Lung (tissue), 12 donors: ENCODE results near the gene SEM1. TPM values are rescaled to one million over a fixed set of nuclear protein-coding genes. Genes with fewer than 3 reads are reported as not detected.

Source experiments
- ATAC-seq: fragments of 200-7000 bp; cut with Tn5 transposase; one replicate; pipeline ENCODE4 v1.9.1; 2020; ENCODE audit warnings: moderate number of reproducible peaks; ENCODE audit not compliant: insufficient read depth, low FRiP score
- DNase-seq, 3 donors: peaks; one replicate each; pipeline ENCODE4 v3.0.0-alpha.2; 2013 to 2017
- H3K27ac ChIP-seq, 2 donors: one replicate each; pipeline ENCODE4 v1.5.1; 2013; ENCODE audit warnings: mild to moderate bottlenecking in 2 of 2, moderate library complexity in 2 of 2, control low read depth in 1 of 2, inconsistent platforms in 1 of 2, low read depth in 1 of 2, low read length in 1 of 2
- H3K27me3 ChIP-seq, 3 donors: one replicate each; pipeline ENCODE4 v1.5.1; 2013; ENCODE audit warnings: low read length in 2 of 3; ENCODE audit not compliant: control insufficient read depth in 3 of 3, insufficient read depth in 3 of 3
- H3K36me3 ChIP-seq, 4 donors: one replicate each; pipeline ENCODE4 v1.5.1; 2013; ENCODE audit warnings: low read length in 4 of 4, mild to moderate bottlenecking in 1 of 4, moderate library complexity in 1 of 4; ENCODE audit not compliant: control insufficient read depth in 4 of 4, insufficient read depth in 4 of 4
- H3K4me1 ChIP-seq, 5 donors: one replicate each; pipeline ENCODE4 v1.5.1; 2013; ENCODE audit warnings: low read length in 5 of 5, mild to moderate bottlenecking in 2 of 5, moderate library complexity in 1 of 5; ENCODE audit not compliant: control insufficient read depth in 5 of 5, insufficient read depth in 5 of 5
- H3K4me3 ChIP-seq: one replicate; pipeline ENCODE4 v1.5.1; 2013; ENCODE audit warnings: mild to moderate bottlenecking, control low read depth, moderate library complexity
- H3K9ac ChIP-seq, 2 donors: one replicate each; pipeline ENCODE4 v1.5.1; 2013; ENCODE audit warnings: low read length in 2 of 2, control low read depth in 1 of 2; ENCODE audit not compliant: insufficient read depth in 1 of 2
- H3K9me3 ChIP-seq, 4 donors: one replicate each; pipeline ENCODE4 v1.5.1; 2013; ENCODE audit warnings: low read length in 3 of 4, mild to moderate bottlenecking in 1 of 4, moderate library complexity in 1 of 4; ENCODE audit not compliant: control insufficient read depth in 4 of 4, insufficient read depth in 3 of 4
- CTCF ChIP-seq: IDR thresholded peaks from 2 replicates; pipeline ENCODE4 v1.5.1; 2012; ENCODE audit warnings: mild to moderate bottlenecking; ENCODE audit errors: control extremely low read depth, extremely low read depth
- WGBS, 2 donors: extraction: QIAGEN DNeasy Blood & Tissue Kit; methylation state at CpG; one replicate each; pipeline ENCODE4 v1.1.7; 2013; 5-methylcytosine and 5-hydroxymethylcytosine counted together
- polyA plus RNA-seq, 2 donors: library from polyadenylated mRNA; stranded (reverse); fragments of 200-250 nt; gene quantifications; one replicate each; pipeline ENCODE4 v1.2.1, GENCODE V29; 2013
- total RNA-seq, 2 donors: library from RNA; depleted of rRNA in 1 of 2; stranded (reverse); fragments of >200 nt in 1 of 2; gene quantifications; one replicate each; pipeline ENCODE4 v1.2.1, GENCODE V29; 2014 to 2021
- donor health status: control.
- donor health status: control.
- donor health status: Bipolar disorder and iron deficiency.
- donor health status: healthy.
- donor health status: DM: yes; HTN: yes; CAD: no.

Gene SEM1
- total and polyA plus RNA-seq, 4 donors = 47.0 to 190 (median 64.0) TPM

GRCh38 chr7:96719164-96719563 is 9.5 kb upstream of the SEM1 start:
- H3K27ac ChIP-seq = no peak overlapping the region
- H3K4me3 ChIP-seq = no peak overlapping the region
- no peak for TF ChIP-seq CTCF
- no peak overlapping the region for H3K9ac ChIP-seq
- DNase-seq (no peak), ATAC-seq (no peak)
- H3K27me3 ChIP-seq = peaks cover 0 to 3% (median 0%) of the 10 kb centered on the region in 3 donors
- no peaks in the 10 kb centered on the region for H3K9me3 ChIP-seq
- no peaks in the 10 kb centered on the region for H3K36me3 ChIP-seq
- 38 to 44% methylated on average over 4 of the region's 4 CpGs for WGBS, 2 donors
- no peaks in the 10 kb centered on the region for H3K4me1 ChIP-seq

- Histone ChIP-seq H3K27me3 (peaks cover 0 to 3% (median 0%) of the 10 kb centered on the region in 3 donors), H3K36me3 (no peaks in the 10 kb centered on the region), H3K9me3 (peaks cover 0 to under 1% (median 0%) of the 10 kb centered on the region in 4 donors), H3K27ac (no peak overlapping the region), H3K9ac (no peak overlapping the region), H3K4me3 (no peak overlapping the region), H3K4me1 (no peaks in the 10 kb centered on the region)
- TF ChIP-seq CTCF = no peak
- DNase-seq (no peak), ATAC-seq (no peak)
- WGBS, 2 donors = 60 to 65% methylated on average over 3 of the region's 3 CpGs
These were observed 8.7 kb upstream of the SEM1 start for GRCh38 chr7:96718107-96719003.

- H3K9me3 ChIP-seq = peaks cover 0 to 6% (median 0%) of the 10 kb centered on the region in 4 donors
- DNase-seq = no peak
- H3K36me3 ChIP-seq = peaks cover 0 to 5% (median 0%) of the 10 kb centered on the region in 4 donors
- H3K27me3 ChIP-seq = peaks cover 0 to 3% (median 0%) of the 10 kb centered on the region in 3 donors
- 86 to 90% methylated on average over 3 of the region's 3 CpGs for WGBS, 2 donors
- H3K27ac ChIP-seq = no peak overlapping the region
- ATAC-seq = no peak
- no peak for TF ChIP-seq CTCF
- peaks cover 2 to 11% (median 6%) of the 10 kb centered on the region in 5 donors for H3K4me1 ChIP-seq
- H3K9ac ChIP-seq = no peak overlapping the region
- no peak overlapping the region for H3K4me3 ChIP-seq
These were observed 3.4 kb upstream of the SEM1 start for GRCh38 chr7:96713037-96713436.
